CD14-positive monocyte (primary cell): ENCODE data around the gene PCGF3. TPM values are rescaled to one million over a fixed set of nuclear protein-coding genes. Genes with fewer than 3 reads are reported as not detected.
A peak's percentile ranks its signal among the peaks of the same experiment; 100 is the strongest.

Experiments used
- DNase-seq, 3 donors: peaks; one replicate each; pipeline ENCODE4 v3.0.0-alpha.2; 2011 to 2022
- H2AFZ ChIP-seq: 2 replicates; pipeline ENCODE4 v1.6.0; 2012; ENCODE audit warnings: mild to moderate bottlenecking, low read depth, low read length, inconsistent platforms; ENCODE audit not compliant: insufficient read depth, poor library complexity, severe bottlenecking
- H3K27ac ChIP-seq, 2 donors: 1 replicate in 1 of 2; 2 replicates in 1 of 2; pipeline ENCODE4 v1.5.1; 2012 to 2013; ENCODE audit warnings: low read length in 2 of 2, control low read depth in 1 of 2, inconsistent platforms in 1 of 2, low read depth in 1 of 2, mild to moderate bottlenecking in 1 of 2
- H3K27me3 ChIP-seq, 2 donors: one replicate each; pipeline versions ENCODE4 v1.6.0 to v1.6.1; 2011 to 2013; ENCODE audit warnings: low read length in 2 of 2; ENCODE audit not compliant: control insufficient read depth in 2 of 2, insufficient read depth in 2 of 2
- H3K36me3 ChIP-seq, 2 donors: replicated peaks in 1 of 2; 1 replicate in 1 of 2; 2 replicates in 1 of 2; pipeline versions ENCODE4 v1.5.1 to v1.6.1; 2012 to 2013; ENCODE audit warnings: low read length in 2 of 2, control low read depth in 1 of 2, inconsistent platforms in 1 of 2, mild to moderate bottlenecking in 1 of 2; ENCODE audit not compliant: insufficient read depth in 2 of 2, control insufficient read depth in 1 of 2
- H3K4me1 ChIP-seq, 2 donors: 1 replicate in 1 of 2; 2 replicates in 1 of 2; pipeline versions ENCODE4 v1.5.1 to v1.6.1; 2012 to 2013; ENCODE audit warnings: low read length in 2 of 2, control low read depth in 1 of 2, inconsistent platforms in 1 of 2, mild to moderate bottlenecking in 1 of 2, moderate library complexity in 1 of 2; ENCODE audit not compliant: insufficient read depth in 2 of 2, control insufficient read depth in 1 of 2
- H3K4me2 ChIP-seq: replicated peaks from 2 replicates; pipeline ENCODE3; 2012; ENCODE audit warnings: low read length, moderate library complexity, mild to moderate bottlenecking; ENCODE audit not compliant: poor library complexity, severe bottlenecking; ENCODE audit errors: extremely low read depth
- H3K4me3 ChIP-seq, 3 experiments: fragments of 200-600 bp in 1 of 3; sonication (generic) in 1 of 3; replicated peaks in 1 of 3; 1 replicate in 2 of 3; 2 replicates in 1 of 3; pipeline ENCODE4 v1.5.1; 2011 to 2013; ENCODE audit warnings: low read length in 3 of 3, mild to moderate bottlenecking in 3 of 3, control low read depth in 2 of 3, low read depth in 2 of 3, inconsistent platforms in 1 of 3, moderate library complexity in 1 of 3
- H3K79me2 ChIP-seq: 2 replicates; pipeline ENCODE4 v1.6.0; 2012; ENCODE audit warnings: mild to moderate bottlenecking, control low read depth, inconsistent platforms, low read length, moderate library complexity; ENCODE audit not compliant: insufficient read depth
- H3K9ac ChIP-seq: 2 replicates; pipeline ENCODE4 v1.6.0; 2017; ENCODE audit warnings: low read length, mild to moderate bottlenecking; ENCODE audit not compliant: insufficient read depth, poor library complexity, severe bottlenecking
- H3K9me3 ChIP-seq, 2 donors: replicated peaks in 1 of 2; 1 replicate in 1 of 2; 2 replicates in 1 of 2; pipeline versions ENCODE4 v1.5.1 to v1.6.1; 2012 to 2013; ENCODE audit warnings: low read length in 2 of 2, control low read depth in 1 of 2; ENCODE audit not compliant: control insufficient read depth in 1 of 2, insufficient read depth in 1 of 2
- H4K20me1 ChIP-seq: 2 replicates; pipeline ENCODE4 v1.6.0; 2012; ENCODE audit warnings: mild to moderate bottlenecking, low read length, control low read depth, moderate library complexity; ENCODE audit not compliant: insufficient read depth
- H3K27ac Mint-ChIP-seq, 7 donors: one replicate each; pipeline ENCODE4 v1.8.0; 2020; ENCODE audit warnings: mild to moderate bottlenecking in 7 of 7, mixed read lengths in 7 of 7, moderate library complexity in 6 of 7, inconsistent platforms in 2 of 7
- H3K27me3 Mint-ChIP-seq, 3 donors: one replicate each; pipeline ENCODE4 v1.8.0; 2021 to 2022; ENCODE audit warnings: low read depth in 3 of 3, mild to moderate bottlenecking in 3 of 3, mixed read lengths in 3 of 3, moderate library complexity in 3 of 3, inconsistent platforms in 1 of 3
- H3K36me3 Mint-ChIP-seq, 2 donors: one replicate each; pipeline ENCODE4 v1.8.0; 2020; ENCODE audit warnings: mixed read lengths in 2 of 2, inconsistent platforms in 1 of 2, mild to moderate bottlenecking in 1 of 2
- H3K4me1 Mint-ChIP-seq: one replicate; pipeline ENCODE4 v1.8.0; 2020; ENCODE audit warnings: mild to moderate bottlenecking, mixed read lengths
- H3K4me3 Mint-ChIP-seq, 2 donors: one replicate each; pipeline ENCODE4 v1.8.0; 2020; ENCODE audit warnings: mild to moderate bottlenecking in 2 of 2, mixed read lengths in 2 of 2, moderate library complexity in 1 of 2
- H3K9me3 Mint-ChIP-seq, 7 donors: one replicate each; pipeline ENCODE4 v1.8.0; 2020 to 2022; ENCODE audit warnings: mixed read lengths in 7 of 7, mild to moderate bottlenecking in 6 of 7, moderate library complexity in 6 of 7, inconsistent platforms in 2 of 7
- WGBS: methylation state at CpG from one replicate; pipeline ENCODE4 v1.1.5; 2013; ENCODE audit warnings: missing lambda C conversion rate; ENCODE audit not compliant: insufficient coverage; 5-methylcytosine and 5-hydroxymethylcytosine counted together
- intact Hi-C, 2 donors: fragments of 100-400 bp; cut with micrococcal nuclease; formaldehyde crosslinking; loops; one replicate each; pipeline versions ENCODE4 v1.15.0 to v1.15.1; 2023
- polyA plus RNA-seq, 3 donors: library from polyadenylated mRNA; depleted of rRNA in 1 of 3; unstranded in 2 of 3; stranded (reverse) in 1 of 3; fragments of 300-500 nt in 2 of 3; fragments of >200 nt in 1 of 3; fragmentation: Illumina TruSeq in 2 of 3; gene quantifications; 1 replicate in 2 of 3; 2 replicates in 1 of 3; pipeline ENCODE4 v1.2.3, GENCODE V29; 2012 to 2021
- TF ChIP-seq, protein P1 (sequence below): fragments of 200-600 bp; IDR thresholded peaks from one replicate; pipeline ENCODE4 v1.8.0; 2022; ENCODE audit warnings: antibody characterized with exemption, mild to moderate bottlenecking

Gene PCGF3
- polyA plus RNA-seq, 3 donors = 7.0 to 163 (median 8.3) TPM

GRCh38 chr4:679629-680028 is 26.0 kb upstream of the PCGF3 start:
- Histone ChIP-seq H4K20me1 (peaks cover 29% of the 10 kb centered on the region), H3K9ac (no peak overlapping the region), H3K79me2 (peaks cover 8% of the 10 kb centered on the region), H3K27ac (no peak overlapping the region), H2AFZ (no peak overlapping the region), H3K4me3 (no peak overlapping the region), H3K36me3 (peaks cover 0 to under 1% of the 10 kb centered on the region in 2 donors), H3K9me3 (no peaks in the 10 kb centered on the region), H3K4me1 (peaks cover 31 to 40% of the 10 kb centered on the region in 2 donors), H3K27me3 (no peaks in the 10 kb centered on the region), H3K4me2 (no peak overlapping the region)
- Mint-ChIP-seq H3K4me1 (peaks cover 27% of the 10 kb centered on the region), H3K9me3 (no peaks in the 10 kb centered on the region), H3K27me3 (peaks cover 5 to 19% (median 10%) of the 10 kb centered on the region in 3 donors), H3K36me3 (peaks cover 0 to 11% of the 10 kb centered on the region in 2 donors), H3K4me3 (peak overlapping the region in 1 of 2 donors; percentile 11), H3K27ac (no peak overlapping the region)
- 91% methylated on average over 11 of the region's 11 CpGs for WGBS
- DNase-seq = no peak
- TF ChIP-seq, protein P1, sequence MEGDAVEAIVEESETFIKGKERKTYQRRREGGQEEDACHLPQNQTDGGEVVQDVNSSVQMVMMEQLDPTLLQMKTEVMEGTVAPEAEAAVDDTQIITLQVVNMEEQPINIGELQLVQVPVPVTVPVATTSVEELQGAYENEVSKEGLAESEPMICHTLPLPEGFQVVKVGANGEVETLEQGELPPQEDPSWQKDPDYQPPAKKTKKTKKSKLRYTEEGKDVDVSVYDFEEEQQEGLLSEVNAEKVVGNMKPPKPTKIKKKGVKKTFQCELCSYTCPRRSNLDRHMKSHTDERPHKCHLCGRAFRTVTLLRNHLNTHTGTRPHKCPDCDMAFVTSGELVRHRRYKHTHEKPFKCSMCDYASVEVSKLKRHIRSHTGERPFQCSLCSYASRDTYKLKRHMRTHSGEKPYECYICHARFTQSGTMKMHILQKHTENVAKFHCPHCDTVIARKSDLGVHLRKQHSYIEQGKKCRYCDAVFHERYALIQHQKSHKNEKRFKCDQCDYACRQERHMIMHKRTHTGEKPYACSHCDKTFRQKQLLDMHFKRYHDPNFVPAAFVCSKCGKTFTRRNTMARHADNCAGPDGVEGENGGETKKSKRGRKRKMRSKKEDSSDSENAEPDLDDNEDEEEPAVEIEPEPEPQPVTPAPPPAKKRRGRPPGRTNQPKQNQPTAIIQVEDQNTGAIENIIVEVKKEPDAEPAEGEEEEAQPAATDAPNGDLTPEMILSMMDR = no peak
- intact Hi-C loops = loop anchor here (5.0 to 10.0 kb wide), 3 partner anchors 103 to 345 kb away; partner anchors contain the start of genes PIGG (in 1 of the 2), ZNF141 (in 1 of the 2) and ZNF721 (in 1 of the 2)

DNA sequence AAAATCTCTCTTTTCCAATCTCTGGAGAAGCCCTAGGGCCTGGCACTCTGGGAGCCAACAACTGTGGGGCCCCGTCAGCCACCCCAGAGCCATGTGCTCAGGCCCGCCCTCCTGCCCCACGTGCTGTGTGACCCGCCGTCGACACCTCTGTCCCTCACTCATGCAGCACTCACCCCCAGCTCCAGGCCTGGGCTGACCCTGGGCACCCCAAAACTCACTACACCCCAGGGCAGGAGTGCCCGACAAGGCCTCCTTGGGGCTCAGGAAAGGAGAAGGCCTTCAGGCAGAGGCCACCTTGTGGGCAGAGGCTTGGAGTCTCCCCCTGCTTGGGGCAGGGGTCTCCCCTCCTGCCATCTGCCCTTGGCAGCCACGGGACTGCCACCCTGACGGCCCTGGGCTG is 25.5 kb upstream of the PCGF3 start:
- H3K27ac ChIP-seq = no peak overlapping the region
- H2AFZ ChIP-seq = no peak overlapping the region

More for the DNA sequence above, 25.5 kb upstream of the PCGF3 start:
- H4K20me1 ChIP-seq = peaks cover 29% of the 10 kb centered on the region
- H3K4me3 Mint-ChIP-seq = peak overlapping the region; percentile 21 to 34
- peaks cover 4% of the 10 kb centered on the region in 2 donors for H3K36me3 ChIP-seq
- H3K27me3 ChIP-seq = no peaks in the 10 kb centered on the region
- H3K9ac ChIP-seq = no peak overlapping the region
- no peaks in the 10 kb centered on the region for H3K9me3 Mint-ChIP-seq
- peaks cover 27 to 35% of the 10 kb centered on the region in 2 donors for H3K4me1 ChIP-seq
- H3K4me1 Mint-ChIP-seq = peaks cover 28% of the 10 kb centered on the region
- 90% methylated on average over 8 of the region's 9 CpGs for WGBS
- no peak for DNase-seq
- no peak overlapping the region for H3K27ac Mint-ChIP-seq
- TF ChIP-seq, protein P1 = no peak
- no peak overlapping the region for H3K4me3 ChIP-seq
- peaks cover 2 to 13% of the 10 kb centered on the region in 2 donors for H3K36me3 Mint-ChIP-seq
- peaks cover 3% of the 10 kb centered on the region for H3K79me2 ChIP-seq
- peak overlapping the region; percentile 76 for H3K4me2 ChIP-seq
- intact Hi-C loops = loop anchor here in 1 of 2 donors (5.0 to 10.0 kb wide), 2 partner anchors 102 to 345 kb away; partner anchors contain the start of gene ZNF141
- H3K27me3 Mint-ChIP-seq = peaks cover 5 to 19% (median 10%) of the 10 kb centered on the region in 3 donors
- no peaks in the 10 kb centered on the region for H3K9me3 ChIP-seq
